Activated B cell treated with CpG ODN at 0.5 μM for 24 hours (primary cell): ENCODE measurements around the gene LDLRAD4. TPM values are rescaled to one million over a fixed set of nuclear protein-coding genes. Genes with fewer than 3 reads are reported as not detected.

Source experiments
- ATAC-seq: fragments of 200-7000 bp; cut with Tn5 transposase; one replicate; pipeline ENCODE4 v1.10.0; 2021; ENCODE audit warnings: low read depth, mild to moderate bottlenecking, moderate library complexity
- CTCF ChIA-PET: fragments of 350-600 bp; sonication (Branson Sonifier 250); formaldehyde crosslinking; loops from one replicate; lab custom pipeline; 2021; ENCODE audit warnings: antibody characterized with exemption; lab: Charles Lee
- POLR2A ChIA-PET: fragments of 350-600 bp; sonication (Branson Sonifier 250); formaldehyde crosslinking; loops from one replicate; lab custom pipeline; 2021; ENCODE audit warnings: antibody characterized with exemption; lab: Charles Lee
- DNase-seq: peaks from one replicate; pipeline ENCODE4 v3.0.0; 2022
- H3K27ac Mint-ChIP-seq: one replicate; pipeline ENCODE4 v1.8.0; 2020; ENCODE audit warnings: mixed read lengths
- H3K27me3 Mint-ChIP-seq: one replicate; pipeline ENCODE4 v1.8.0; 2021; ENCODE audit warnings: mixed read lengths
- H3K36me3 Mint-ChIP-seq: one replicate; pipeline ENCODE4 v1.8.0; 2021; ENCODE audit warnings: low read depth, mixed read lengths
- H3K4me1 Mint-ChIP-seq: one replicate; pipeline ENCODE4 v1.8.0; 2021; ENCODE audit warnings: mixed read lengths
- H3K4me3 Mint-ChIP-seq: one replicate; pipeline ENCODE4 v1.8.0; 2020; ENCODE audit warnings: mild to moderate bottlenecking, mixed read lengths
- H3K9me3 Mint-ChIP-seq: one replicate; pipeline ENCODE4 v1.8.0; 2020; ENCODE audit warnings: mixed read lengths
- CTCF ChIP-seq: fragments of 200-600 bp; IDR thresholded peaks from one replicate; pipeline ENCODE4 v1.8.0; 2022; ENCODE audit warnings: antibody characterized with exemption, mild to moderate bottlenecking
- intact Hi-C: fragments of 100-400 bp; cut with micrococcal nuclease; formaldehyde crosslinking; loops from one replicate; pipeline ENCODE4 v1.15.1; 2024
- total RNA-seq: library from RNA; stranded (reverse); gene quantifications from 2 replicates; pipeline ENCODE4 v1.2.3, GENCODE V29; 2022

Gene LDLRAD4
- total RNA-seq, 1 donor from 2014 or later: 66.9 TPM

DNA sequence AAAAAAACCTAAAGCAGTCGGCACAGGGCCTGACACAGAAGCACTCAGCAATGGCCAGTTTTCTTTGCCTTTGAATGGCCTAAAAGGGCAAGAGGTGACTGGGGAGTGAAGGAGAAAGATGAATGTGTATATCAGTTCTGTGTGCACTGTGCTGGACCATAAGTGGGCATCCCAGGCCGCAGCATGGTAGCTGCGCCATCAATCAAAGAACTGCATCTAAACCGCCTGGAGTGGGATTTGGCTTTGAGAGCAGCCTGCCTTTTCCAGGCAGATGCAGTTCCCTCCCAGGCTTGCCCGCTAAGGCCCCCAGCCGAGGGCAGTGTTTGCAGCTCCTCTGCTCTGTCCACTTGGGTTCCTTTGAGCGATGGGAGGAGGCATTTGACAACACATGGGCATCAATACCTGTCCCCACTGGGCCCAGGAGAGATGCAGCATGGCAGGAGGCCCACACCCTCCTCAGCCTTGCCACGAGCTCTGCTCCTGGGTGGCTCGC lies 363.7 kb downstream of the LDLRAD4 start:
- CTCF ChIA-PET: interaction anchor here (1.1 to 1.2 kb wide), 2 partner anchors 20 to 23 kb away, joined by 3 to 4 read pairs; no protein-coding TSS in a partner anchor
- Mint-ChIP-seq H3K4me3 (no peak overlapping the region), H3K9me3 (no peaks in the 10 kb centered on the region), H3K27ac (no peak overlapping the region), H3K27me3 (no peaks in the 10 kb centered on the region), H3K4me1 (peaks cover 76% of the 10 kb centered on the region), H3K36me3 (no peaks in the 10 kb centered on the region)
- POLR2A ChIA-PET: interaction anchor here (0.9 to 18.7 kb wide), 6 partner anchors 11 to 31 kb away, joined by 3 to 1007 read pairs (median 76); no protein-coding TSS in a partner anchor
- no peak for TF ChIP-seq CTCF
- DNase-seq: no peak
- ATAC-seq: no peak
- intact Hi-C loops: no loop called here

DNA sequence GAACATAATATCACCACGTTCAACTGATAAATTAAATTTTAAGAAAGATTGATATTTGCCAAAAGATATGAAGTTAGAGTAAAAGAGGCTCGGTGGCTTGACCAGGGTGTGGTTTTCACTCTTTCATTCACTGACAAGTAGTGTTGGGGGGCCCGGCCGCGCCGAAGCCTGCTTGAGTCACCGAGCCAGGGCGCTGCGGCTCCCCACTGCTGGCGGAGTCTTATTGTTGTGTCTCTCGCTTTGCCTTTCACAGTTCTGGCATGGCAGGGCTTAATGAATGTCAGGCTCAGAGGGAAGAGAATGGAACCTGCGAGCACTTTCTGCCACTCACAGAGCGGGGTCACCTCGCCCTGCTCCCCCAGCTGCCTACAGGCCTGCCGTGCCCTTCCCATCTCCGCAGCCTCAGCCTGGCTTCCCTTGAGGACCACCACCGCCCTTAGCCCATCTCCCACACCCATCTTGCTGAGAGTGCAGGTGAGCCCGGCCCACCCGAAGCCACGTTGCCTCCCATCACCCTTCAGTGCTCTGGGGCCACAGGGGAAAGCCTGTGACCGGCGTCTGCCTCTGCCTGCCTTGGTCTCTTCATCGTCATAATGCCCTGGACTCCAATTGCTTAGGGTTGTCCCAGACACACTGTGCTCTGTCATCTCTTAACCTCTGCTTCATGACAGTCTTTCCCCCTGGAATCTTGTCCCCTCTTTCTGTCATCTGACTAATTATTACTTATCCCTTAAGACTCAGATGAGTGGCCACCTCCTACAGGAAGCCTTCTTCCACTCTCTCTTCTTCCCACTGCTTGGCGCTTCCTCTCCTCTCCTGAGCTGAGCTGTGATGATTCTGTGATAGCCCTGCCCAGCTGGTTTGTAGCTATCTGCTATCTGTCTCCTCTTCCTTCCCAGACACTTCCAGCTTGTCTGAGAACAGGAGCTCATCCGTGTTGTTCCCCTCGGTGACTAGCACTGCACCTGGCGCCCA lies 365.3 kb downstream of the LDLRAD4 start:
- DNase-seq (no peak), ATAC-seq (no peak)
- Mint-ChIP-seq H3K4me3 (no peak overlapping the region), H3K9me3 (no peaks in the 10 kb centered on the region), H3K27me3 (no peaks in the 10 kb centered on the region), H3K27ac (peak overlapping the region; percentile 98), H3K36me3 (no peaks in the 10 kb centered on the region), H3K4me1 (peaks cover 73% of the 10 kb centered on the region)
- CTCF ChIA-PET: interaction anchor here (0.8 to 1.4 kb wide), 4 partner anchors 20 to 46 kb away, joined by 3 to 5 read pairs (median 4); no protein-coding TSS in a partner anchor
- intact Hi-C loops: no loop called here
- TF ChIP-seq CTCF: no peak
- POLR2A ChIA-PET: interaction anchor here (4.6 to 7.8 kb wide), 5 partner anchors 16 to 28 kb away, joined by 41 to 411 read pairs (median 227); no protein-coding TSS in a partner anchor

DNA sequence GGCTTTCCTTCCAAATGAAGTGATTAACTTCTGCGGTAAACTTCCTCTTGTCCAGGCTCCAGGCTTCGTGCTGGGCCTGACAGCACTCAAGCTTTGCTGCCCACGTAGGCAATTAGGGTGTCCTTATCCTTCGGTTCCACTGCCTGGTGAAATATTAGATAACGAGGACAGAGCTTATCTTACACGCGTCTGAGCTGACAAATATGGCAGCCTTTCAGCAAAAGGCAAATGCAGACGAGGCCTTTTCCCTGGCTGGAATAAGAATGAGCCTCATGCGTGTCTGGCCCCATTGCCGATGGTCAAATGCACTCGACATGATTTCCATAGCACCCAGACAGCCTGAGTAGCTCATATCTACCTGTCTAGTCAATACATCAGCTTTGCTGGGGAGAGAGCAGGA lies 366.3 kb downstream of the LDLRAD4 start:
- H3K4me1 Mint-ChIP-seq: peaks cover 70% of the 10 kb centered on the region
- CTCF ChIA-PET: interaction anchor here (0.8 to 3.6 kb wide), 5 partner anchors 21 to 45 kb away, joined by 3 to 32 read pairs (median 4); no protein-coding TSS in a partner anchor
- intact Hi-C loops: loop anchor here (1.0 kb wide), 3 partner anchors 8 to 23 kb away; no protein-coding TSS in a partner anchor
- no peak overlapping the region for H3K4me3 Mint-ChIP-seq
- H3K36me3 Mint-ChIP-seq: no peaks in the 10 kb centered on the region
- peak overlapping the region; percentile 98 for H3K27ac Mint-ChIP-seq
- no peaks in the 10 kb centered on the region for H3K9me3 Mint-ChIP-seq
- H3K27me3 Mint-ChIP-seq: no peaks in the 10 kb centered on the region
- POLR2A ChIA-PET: interaction anchor here (1.5 to 7.2 kb wide), 7 partner anchors 8 to 41 kb away, joined by 5 to 411 read pairs (median 64); no protein-coding TSS in a partner anchor
- no peak for DNase-seq
- ATAC-seq: no peak
- no peak for TF ChIP-seq CTCF

GRCh38 chr18:13585379-13586153 lies 367.0 kb downstream of the LDLRAD4 start:
- no peak for TF ChIP-seq CTCF
- Mint-ChIP-seq H3K9me3 (no peaks in the 10 kb centered on the region), H3K4me3 (peak overlapping the region; percentile 76), H3K27me3 (no peaks in the 10 kb centered on the region), H3K4me1 (peaks cover 63% of the 10 kb centered on the region), H3K27ac (peak overlapping the region; percentile 98), H3K36me3 (no peaks in the 10 kb centered on the region)
- intact Hi-C loops: loop anchor here (1.0 kb wide), 5 partner anchors 8 to 45 kb away; no protein-coding TSS in a partner anchor
- DNase-seq (no peak), ATAC-seq (peak; percentile 80)
- ChIA-PET POLR2A (interaction anchor here (0.8 to 7.2 kb wide), 16 partner anchors 8 to 448 kb away, joined by 3 to 411 read pairs (median 9); partner anchors contain the start of genes FAM210A and RNMT), CTCF (interaction anchor here (0.8 to 3.6 kb wide), 9 partner anchors 9 to 46 kb away, joined by 3 to 32 read pairs (median 6); no protein-coding TSS in a partner anchor)
